LNCaP clone FGC (cell line): ENCODE measurements around the gene TAP2.

ENCODE experiments used
- DNase-seq: peaks from one replicate; pipeline ENCODE4 v3.0.0-alpha.2; 2011; ENCODE audit warnings: low read depth
- H3K4me3 ChIP-seq: 2 replicates; pipeline ENCODE4 v1.5.1; 2011; ENCODE audit warnings: mild to moderate bottlenecking, low read depth, low read length, control low read depth
- TF ChIP-seq, protein P1 (sequence below): IDR thresholded peaks from 2 replicates; pipeline ENCODE4 v1.5.1; 2012; ENCODE audit warnings: mild to moderate bottlenecking; ENCODE audit not compliant: control insufficient read depth, insufficient read depth; ENCODE audit errors: extremely low read depth

TAP2 gene

DNA sequence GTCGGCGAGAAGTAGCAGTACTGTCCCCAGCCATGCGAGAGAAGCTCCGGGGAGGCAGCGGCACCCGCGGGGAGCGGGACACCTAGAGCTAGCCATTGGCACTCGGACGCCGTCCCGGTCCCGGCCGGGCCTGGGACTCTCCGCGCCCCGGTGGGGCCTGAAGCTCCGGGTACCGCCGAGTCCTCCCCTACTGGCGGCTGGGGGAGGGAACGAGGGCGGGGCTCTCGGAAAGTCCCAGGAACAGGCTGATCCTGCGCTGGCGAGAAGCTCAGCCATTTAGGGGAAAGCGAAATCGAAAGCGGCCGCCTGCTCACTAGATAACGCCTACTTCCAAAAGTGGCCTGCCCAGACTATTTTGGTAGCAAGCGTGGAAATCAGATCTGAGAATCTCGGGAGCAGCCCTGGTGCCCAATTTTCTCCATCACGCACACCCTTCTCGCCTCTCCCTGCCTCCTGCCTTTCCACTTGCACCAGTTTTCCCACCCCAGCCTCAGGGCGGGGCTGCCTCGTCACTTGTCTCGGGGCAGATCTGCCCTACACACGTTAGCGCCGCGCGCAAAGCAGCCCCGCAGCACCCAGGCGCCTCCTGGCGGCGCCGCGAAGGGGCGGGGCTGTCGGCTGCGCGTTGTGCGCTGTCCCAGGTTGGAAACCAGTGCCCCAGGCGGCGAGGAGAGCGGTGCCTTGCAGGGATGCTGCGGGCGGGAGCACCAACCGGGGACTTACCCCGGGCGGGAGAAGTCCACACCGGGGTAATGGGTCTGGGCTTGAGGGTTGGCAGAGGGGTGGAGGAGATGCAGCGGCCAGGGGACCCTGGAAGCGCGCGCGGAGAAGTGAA, 15.2 kb upstream of the TAP2 start, which contains the start of the genes PSMB9 and TAP1:
PSMB9 (plus strand) TSS at position 652 of the 835 bp plus-strand sequence; CDS start at position 690, 38 bp downstream.
TAP1 (minus strand) TSS at position 164 of the 835 bp plus-strand sequence; CDS start at position 96, 68 bp downstream.
- TF ChIP-seq, protein P1, sequence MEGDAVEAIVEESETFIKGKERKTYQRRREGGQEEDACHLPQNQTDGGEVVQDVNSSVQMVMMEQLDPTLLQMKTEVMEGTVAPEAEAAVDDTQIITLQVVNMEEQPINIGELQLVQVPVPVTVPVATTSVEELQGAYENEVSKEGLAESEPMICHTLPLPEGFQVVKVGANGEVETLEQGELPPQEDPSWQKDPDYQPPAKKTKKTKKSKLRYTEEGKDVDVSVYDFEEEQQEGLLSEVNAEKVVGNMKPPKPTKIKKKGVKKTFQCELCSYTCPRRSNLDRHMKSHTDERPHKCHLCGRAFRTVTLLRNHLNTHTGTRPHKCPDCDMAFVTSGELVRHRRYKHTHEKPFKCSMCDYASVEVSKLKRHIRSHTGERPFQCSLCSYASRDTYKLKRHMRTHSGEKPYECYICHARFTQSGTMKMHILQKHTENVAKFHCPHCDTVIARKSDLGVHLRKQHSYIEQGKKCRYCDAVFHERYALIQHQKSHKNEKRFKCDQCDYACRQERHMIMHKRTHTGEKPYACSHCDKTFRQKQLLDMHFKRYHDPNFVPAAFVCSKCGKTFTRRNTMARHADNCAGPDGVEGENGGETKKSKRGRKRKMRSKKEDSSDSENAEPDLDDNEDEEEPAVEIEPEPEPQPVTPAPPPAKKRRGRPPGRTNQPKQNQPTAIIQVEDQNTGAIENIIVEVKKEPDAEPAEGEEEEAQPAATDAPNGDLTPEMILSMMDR = peak; percentile 79
- DNase-seq = peak; percentile 65
- H3K4me3 ChIP-seq = peak within 1 kb of the TSS; percentile 71

DNA sequence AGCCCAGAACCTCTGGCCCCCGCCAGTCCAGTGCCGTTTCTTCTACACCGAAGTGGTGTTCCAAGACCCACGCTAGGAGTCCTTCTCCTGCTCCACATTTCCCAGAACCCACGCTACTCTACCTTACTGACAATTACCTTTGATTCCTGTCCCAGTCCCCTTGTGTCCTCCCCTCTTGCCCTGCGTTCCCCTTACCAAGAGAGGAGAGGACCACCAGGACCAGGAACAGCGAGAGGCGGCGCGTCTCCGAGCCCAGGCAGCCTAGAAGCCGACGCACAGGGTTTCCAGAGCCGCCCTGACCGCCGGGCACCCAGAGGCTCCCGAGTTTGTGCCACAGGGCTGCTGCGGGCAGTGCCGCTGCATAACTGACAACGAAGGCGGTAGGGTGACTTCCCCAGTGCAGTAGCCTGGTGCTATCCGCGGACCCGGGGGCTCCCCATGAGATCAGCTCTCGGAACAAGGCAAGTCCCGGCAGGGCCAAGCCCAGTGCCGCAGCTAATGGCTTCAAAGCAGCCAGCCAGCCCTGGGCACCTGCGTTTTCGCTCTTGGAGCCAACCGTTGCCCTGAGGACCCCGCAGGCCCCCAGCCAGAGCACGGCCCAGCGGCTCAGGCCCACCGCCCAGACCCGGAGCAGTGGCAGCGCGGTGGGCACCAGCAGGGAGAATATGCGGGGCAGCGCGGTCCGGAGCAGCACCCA, 14.5 kb upstream of the TAP2 start:
- peak overlapping the region; percentile 71 for H3K4me3 ChIP-seq
- DNase-seq = no peak
- TF ChIP-seq, protein P1 = no peak

DNA sequence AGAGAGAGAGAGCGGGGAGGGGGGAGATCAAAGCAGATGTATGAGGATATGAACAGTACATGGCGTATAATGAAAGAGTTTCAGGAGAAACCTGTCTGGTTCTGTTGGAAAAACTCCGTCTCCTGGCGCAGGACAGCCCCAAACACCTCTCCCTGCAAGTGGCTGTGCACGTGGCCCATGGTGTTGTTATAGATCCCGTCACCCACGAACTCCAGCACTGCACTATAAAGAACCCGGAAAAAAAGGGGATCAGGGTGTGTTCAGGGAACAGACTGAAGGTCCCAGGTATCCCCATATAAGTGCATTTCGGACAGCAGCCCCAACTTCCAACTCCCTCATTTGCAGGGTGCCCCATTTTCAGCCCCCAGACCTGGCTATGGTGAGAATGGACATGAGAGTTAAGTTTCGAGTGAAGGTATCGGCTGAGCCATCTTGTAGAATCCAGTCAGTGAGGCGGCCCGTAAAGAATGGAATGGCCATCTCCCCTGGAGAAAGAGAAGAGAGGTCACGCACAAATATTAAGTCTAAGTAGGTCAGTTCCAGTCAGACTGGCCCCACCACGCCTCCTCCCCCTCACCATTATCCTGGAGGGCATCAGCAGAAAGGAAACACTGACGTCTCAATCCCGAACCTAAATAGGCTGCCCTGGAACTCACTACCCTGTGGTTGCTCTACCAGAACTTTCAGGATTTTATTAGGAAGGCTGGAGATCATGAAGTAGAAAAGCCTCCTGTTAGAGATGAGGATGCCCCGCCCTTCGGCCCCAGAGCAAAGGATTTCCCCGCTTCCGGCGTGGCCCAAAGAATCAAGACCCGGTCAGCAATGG, 13.7 kb upstream of the TAP2 start:
- peak overlapping the region; percentile 71 for H3K4me3 ChIP-seq
- TF ChIP-seq, protein P1 = no peak
- no peak for DNase-seq

DNA sequence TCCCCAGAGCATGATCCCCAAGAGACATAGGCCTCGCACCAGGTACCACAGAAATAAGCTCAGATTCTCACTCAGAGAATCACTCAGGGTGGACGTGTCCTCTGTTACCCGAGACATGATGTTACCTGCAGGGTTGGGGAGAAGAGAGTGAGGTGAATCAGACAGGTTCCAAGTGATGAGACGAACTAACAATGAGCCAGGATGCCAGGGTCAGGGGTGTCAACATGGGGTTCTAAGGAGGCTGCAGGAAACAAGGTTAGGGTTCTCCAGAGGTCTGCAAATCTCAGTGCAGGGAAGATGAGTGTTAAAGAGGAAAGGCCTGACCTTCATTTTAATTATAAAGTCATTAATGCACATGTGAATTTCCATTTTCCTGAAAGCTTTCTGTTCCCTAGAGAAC, 12.5 kb upstream of the TAP2 start:
- TF ChIP-seq, protein P1 = no peak
- H3K4me3 ChIP-seq = no peak overlapping the region
- no peak for DNase-seq

DNA sequence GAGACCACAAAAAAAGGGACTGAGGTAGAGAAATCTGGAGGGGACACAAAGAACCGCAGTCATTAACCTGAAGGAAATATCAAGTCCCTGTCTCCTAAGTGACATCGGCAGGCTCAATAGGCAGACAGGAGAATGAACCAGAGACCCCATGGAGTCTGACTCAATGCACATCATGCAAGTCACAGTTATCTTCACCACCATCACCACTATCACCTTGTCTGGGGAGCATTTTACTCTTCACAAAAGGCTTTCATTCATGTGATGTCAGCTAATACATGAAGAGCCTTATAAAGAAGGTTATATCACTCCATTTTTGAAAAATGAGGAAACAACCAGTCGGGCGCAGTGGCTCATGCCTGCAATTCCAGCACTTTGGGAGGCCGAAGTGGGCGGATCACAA, 10.6 kb upstream of the TAP2 start:
- no peak for DNase-seq
- no peak overlapping the region for H3K4me3 ChIP-seq
- TF ChIP-seq, protein P1 = no peak

DNA sequence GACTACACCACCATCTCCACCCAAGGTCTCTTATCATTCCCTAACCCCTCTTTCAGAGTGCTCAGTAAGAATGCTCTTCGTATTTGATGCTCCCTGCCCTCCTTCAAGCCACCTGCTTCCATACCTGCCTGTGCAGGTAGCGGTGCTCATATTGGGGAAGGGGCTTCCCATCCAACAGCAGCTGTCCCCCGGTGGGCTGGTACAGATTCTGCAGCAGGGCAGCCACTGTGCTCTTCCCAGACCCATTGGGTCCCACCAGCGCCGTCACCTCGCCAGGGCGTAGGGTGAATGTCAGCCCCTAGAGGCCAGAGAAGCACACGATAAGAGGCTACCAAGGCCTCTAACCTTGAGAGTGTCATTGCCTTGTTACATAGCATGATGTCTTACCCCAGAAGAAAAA, 9.3 kb upstream of the TAP2 start:
- TF ChIP-seq, protein P1 = no peak
- H3K4me3 ChIP-seq = no peak overlapping the region
- no peak for DNase-seq
